DND-41 (cell line): ENCODE measurements around the gene LARP1.
A peak's percentile ranks its signal among the peaks of the same experiment; 100 is the strongest.

Experiments used
- ATAC-seq: fragments of 200-7000 bp; cut with Tn5 transposase; 3 replicates; pipeline ENCODE4 v1.9.1; 2021; ENCODE audit warnings: low read depth; ENCODE audit not compliant: insufficient read depth
- DNase-seq: peaks from one replicate; pipeline ENCODE4 v3.0.0-alpha.2; 2020
- H2AFZ ChIP-seq: 2 replicates; pipeline ENCODE4 v1.6.0; 2012; ENCODE audit warnings: low read depth, low read length
- H3K27ac ChIP-seq: 2 replicates; pipeline ENCODE4 v1.5.1; 2012; ENCODE audit warnings: low read length, inconsistent platforms
- H3K27me3 ChIP-seq: fragments of 200-600 bp; sonication (generic); 2 replicates; pipeline ENCODE4 v1.6.0; 2012; ENCODE audit warnings: low read length, mild to moderate bottlenecking, inconsistent platforms; ENCODE audit not compliant: insufficient read depth, poor library complexity
- H3K36me3 ChIP-seq: 2 replicates; pipeline ENCODE4 v1.5.1; 2012; ENCODE audit warnings: low read length, inconsistent platforms; ENCODE audit not compliant: insufficient read depth
- H3K4me1 ChIP-seq: 2 replicates; pipeline ENCODE4 v1.5.1; 2012; ENCODE audit warnings: mild to moderate bottlenecking, low read length; ENCODE audit not compliant: insufficient read depth
- H3K4me2 ChIP-seq: 2 replicates; pipeline ENCODE4 v1.6.0; 2012; ENCODE audit warnings: mild to moderate bottlenecking, moderate library complexity, low read length, inconsistent platforms; ENCODE audit not compliant: insufficient read depth
- H3K4me3 ChIP-seq, 2 experiments: fragments of 200-600 bp in 1 of 2; shearing (Covaris generic) in 1 of 2; 2 replicates each; pipeline ENCODE4 v1.5.1; 2012 to 2016; ENCODE audit warnings: inconsistent platforms in 2 of 2, low read length in 2 of 2, mild to moderate bottlenecking in 2 of 2, low read depth in 1 of 2, moderate library complexity in 1 of 2
- H3K79me2 ChIP-seq: 2 replicates; pipeline ENCODE4 v1.6.0; 2012; ENCODE audit warnings: low read length, inconsistent platforms; ENCODE audit not compliant: insufficient read depth
- H3K9ac ChIP-seq: 2 replicates; pipeline ENCODE4 v1.6.0; 2012; ENCODE audit warnings: low read depth, mild to moderate bottlenecking, inconsistent platforms, low read length, moderate library complexity
- H3K9me3 ChIP-seq: 2 replicates; pipeline ENCODE4 v1.5.1; 2012; ENCODE audit warnings: low read length, moderate library complexity, mild to moderate bottlenecking, inconsistent platforms; ENCODE audit not compliant: insufficient read depth, severe bottlenecking
- H4K20me1 ChIP-seq: 2 replicates; pipeline ENCODE4 v1.6.0; 2012; ENCODE audit warnings: low read length; ENCODE audit not compliant: insufficient read depth
- CTCF ChIP-seq: IDR thresholded peaks from 2 replicates; pipeline ENCODE4 v1.5.1; 2012; ENCODE audit warnings: borderline replicate concordance, low read length, moderate library complexity, mild to moderate bottlenecking; ENCODE audit not compliant: poor library complexity, severe bottlenecking; ENCODE audit errors: extremely low read depth
- EZH2 ChIP-seq: IDR thresholded peaks from 3 replicates; pipeline ENCODE4 v1.6.1; 2012; ENCODE audit warnings: borderline replicate concordance, low read depth, mild to moderate bottlenecking, moderate library complexity, low read length, inconsistent platforms; ENCODE audit not compliant: severe bottlenecking

LARP1 gene

GRCh38 chr5:154863291-154864080, 108.3 kb downstream of the LARP1 start:
- Histone ChIP-seq H3K27me3 (no peaks in the 10 kb centered on the region), H3K27ac (no peak overlapping the region), H3K4me1 (peaks cover 29% of the 10 kb centered on the region), H3K9ac (no peak overlapping the region), H2AFZ (no peak overlapping the region), H3K4me2 (peak overlapping the region; percentile 18; the same call in 1 of the 2 replicates), H3K9me3 (no peaks in the 10 kb centered on the region), H3K4me3 (no peak overlapping the region), H4K20me1 (peaks cover 52% of the 10 kb centered on the region), H3K79me2 (peaks cover 90% of the 10 kb centered on the region), H3K36me3 (peaks cover 52% of the 10 kb centered on the region)
- DNase-seq, result no peak
- TF ChIP-seq EZH2 (no peak), CTCF (no peak)
- no peak for ATAC-seq

GRCh38 chr5:154865466-154866184, 110.4 kb downstream of the LARP1 start:
- no peak overlapping the region for H3K4me2 ChIP-seq
- H3K79me2 ChIP-seq, result peaks cover 79% of the 10 kb centered on the region
- no peak overlapping the region for H3K4me3 ChIP-seq
- H3K36me3 ChIP-seq, result peaks cover 70% of the 10 kb centered on the region
- H3K9me3 ChIP-seq, result no peaks in the 10 kb centered on the region
- H3K4me1 ChIP-seq, result peaks cover 15% of the 10 kb centered on the region
- no peak for TF ChIP-seq CTCF
- no peak for TF ChIP-seq EZH2
- no peak overlapping the region for H3K27ac ChIP-seq
- ATAC-seq (no peak), DNase-seq (no peak)
- H2AFZ ChIP-seq, result no peak overlapping the region
- no peak overlapping the region for H3K9ac ChIP-seq
- H4K20me1 ChIP-seq, result peaks cover 43% of the 10 kb centered on the region
- no peaks in the 10 kb centered on the region for H3K27me3 ChIP-seq

- peaks cover 67% of the 10 kb centered on the region for H3K79me2 ChIP-seq
- H3K27me3 ChIP-seq, result no peaks in the 10 kb centered on the region
- no peak for TF ChIP-seq CTCF
- no peak for TF ChIP-seq EZH2
- H2AFZ ChIP-seq, result no peak overlapping the region
- H3K4me2 ChIP-seq, result no peak overlapping the region
- ATAC-seq (no peak), DNase-seq (no peak)
- H3K9me3 ChIP-seq, result no peaks in the 10 kb centered on the region
- peaks cover 37% of the 10 kb centered on the region for H4K20me1 ChIP-seq
- no peak overlapping the region for H3K9ac ChIP-seq
- 0 out of 2 replicates have a peak, but pooled peaks cover 5% of the 10 kb centered on the region for H3K4me1 ChIP-seq
- no peak overlapping the region for H3K4me3 ChIP-seq
- no peak overlapping the region for H3K27ac ChIP-seq
- H3K36me3 ChIP-seq, result peaks cover 82% of the 10 kb centered on the region
Observed at GRCh38 chr5:154866841-154867240, 111.7 kb downstream of the LARP1 start.
